HG03060 (cell line): ENCODE data around the gene DOCK1.

ENCODE experiments used
- ATAC-seq: cut with Tn5 transposase; IDR thresholded peaks from one replicate; pipeline ENCODE4 v1.9.1; 2021; ENCODE audit warnings: low read depth, moderate number of reproducible peaks; ENCODE audit not compliant: unreplicated experiment

DOCK1 gene

DNA sequence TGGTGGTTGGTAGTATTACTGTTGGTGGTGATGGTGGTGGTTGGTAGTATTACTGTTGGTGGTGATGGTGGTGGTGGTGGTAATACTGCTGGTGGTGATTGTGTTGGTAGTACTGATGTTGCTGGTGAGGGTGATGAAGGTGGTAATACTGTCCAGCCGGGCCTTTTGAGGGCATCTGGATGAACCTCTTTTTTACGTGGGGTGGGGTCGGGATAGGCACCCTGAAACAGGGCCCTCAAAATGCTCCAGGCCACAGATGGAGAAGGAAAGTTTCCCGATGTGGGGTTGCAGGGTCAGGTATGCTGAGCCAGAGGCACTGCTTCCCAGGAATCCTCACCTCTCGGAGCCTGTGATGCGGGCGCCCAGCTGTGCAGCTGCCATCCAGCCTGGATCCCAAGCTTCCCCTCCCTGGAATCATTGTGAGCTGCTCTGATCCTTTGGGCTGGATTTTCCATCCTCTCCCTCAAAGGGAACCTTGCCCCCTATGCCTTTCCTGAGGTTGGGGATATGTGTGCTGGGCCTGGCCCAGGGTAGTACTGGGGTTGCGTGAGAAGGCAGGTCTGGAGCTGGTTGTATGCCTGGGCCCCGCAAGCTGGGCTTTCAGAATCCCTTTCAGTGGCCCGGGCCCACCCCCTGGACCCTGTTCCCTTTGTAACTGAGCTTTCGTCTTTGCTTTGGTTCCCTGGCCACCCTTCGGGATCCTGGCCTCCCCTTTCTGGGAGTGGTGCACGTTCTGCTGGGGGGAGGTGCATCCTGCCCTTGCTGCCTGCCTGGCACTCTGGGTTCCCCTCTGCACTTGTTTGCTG is 43.3 kb downstream of the DOCK1 start:
- no peak for ATAC-seq

DNA sequence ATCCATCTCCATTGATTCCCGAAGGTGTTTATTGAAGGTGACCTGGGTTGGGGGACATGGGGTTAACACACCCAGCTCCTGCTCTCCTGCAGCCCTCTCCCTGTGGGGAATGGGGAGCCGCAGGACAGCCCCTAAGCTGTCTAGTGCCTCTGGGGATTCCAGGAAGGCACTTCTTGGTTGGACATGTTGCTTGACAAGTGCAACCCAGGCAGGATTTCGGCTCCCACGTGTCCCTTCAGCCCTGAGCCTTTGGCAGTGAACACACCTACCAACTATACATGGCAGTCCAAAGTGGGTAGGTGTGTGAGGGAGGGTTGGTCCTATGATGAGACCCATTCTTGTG is 43.9 kb downstream of the DOCK1 start:
- no peak for ATAC-seq

- ATAC-seq: no peak
Measured at GRCh38 chr10:126950401-126951105, 45.3 kb downstream of the DOCK1 start.

GRCh38 chr10:126953886-126954285 is 48.7 kb downstream of the DOCK1 start:
- ATAC-seq: no peak

GRCh38 chr10:126955396-126955795 is 50.2 kb downstream of the DOCK1 start:
- ATAC-seq: no peak

- ATAC-seq: no peak
Measured at GRCh38 chr10:126955934-126956711, 50.9 kb downstream of the DOCK1 start.

DNA sequence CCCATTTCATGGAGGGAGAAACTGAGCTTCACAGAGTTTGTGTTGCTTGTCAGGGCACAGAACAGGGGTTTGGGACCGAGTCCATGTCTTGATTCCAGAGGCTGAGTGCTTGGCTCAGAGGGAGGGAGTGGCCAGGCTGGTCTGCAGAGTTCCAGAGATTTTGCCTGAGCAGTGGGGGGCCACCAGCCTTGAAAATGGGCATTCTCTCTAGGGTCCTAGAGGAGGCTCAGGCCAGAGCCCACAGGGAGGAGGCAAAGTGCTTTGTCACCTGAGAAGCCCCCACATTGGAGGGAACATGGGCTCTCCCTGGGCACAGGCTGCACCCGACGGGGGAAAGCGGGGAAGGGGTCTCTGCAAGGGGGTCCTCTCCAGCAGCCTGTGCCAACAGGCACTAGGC is 51.5 kb downstream of the DOCK1 start:
- no peak for ATAC-seq

GRCh38 chr10:126957111-126957510 is 51.9 kb downstream of the DOCK1 start:
- no peak for ATAC-seq

GRCh38 chr10:126959431-126959830 is 54.2 kb downstream of the DOCK1 start:
- ATAC-seq: no peak

- ATAC-seq: no peak
Measured at GRCh38 chr10:126959906-126960685, 54.9 kb downstream of the DOCK1 start.

DNA sequence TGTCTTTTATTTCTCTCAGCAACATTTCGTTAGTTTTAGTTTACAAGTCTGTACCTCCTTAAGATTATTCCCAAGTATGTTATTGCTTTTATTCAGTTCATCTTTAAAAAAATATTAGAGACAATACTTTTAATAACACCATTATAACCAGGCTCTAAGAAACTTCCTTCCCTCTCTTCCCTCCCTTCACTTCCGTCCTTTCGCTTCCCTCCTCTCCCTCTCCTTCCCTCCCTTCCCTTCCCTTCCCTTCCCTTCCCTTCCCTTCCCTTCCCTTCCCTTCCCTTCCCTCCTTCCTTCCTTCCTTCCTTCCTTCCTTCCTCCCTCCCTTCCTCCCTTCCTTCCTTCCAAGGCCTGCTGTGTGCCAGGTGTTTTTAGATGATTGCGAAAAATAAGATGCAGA is 58.1 kb downstream of the DOCK1 start:
- ATAC-seq: no peak

DNA sequence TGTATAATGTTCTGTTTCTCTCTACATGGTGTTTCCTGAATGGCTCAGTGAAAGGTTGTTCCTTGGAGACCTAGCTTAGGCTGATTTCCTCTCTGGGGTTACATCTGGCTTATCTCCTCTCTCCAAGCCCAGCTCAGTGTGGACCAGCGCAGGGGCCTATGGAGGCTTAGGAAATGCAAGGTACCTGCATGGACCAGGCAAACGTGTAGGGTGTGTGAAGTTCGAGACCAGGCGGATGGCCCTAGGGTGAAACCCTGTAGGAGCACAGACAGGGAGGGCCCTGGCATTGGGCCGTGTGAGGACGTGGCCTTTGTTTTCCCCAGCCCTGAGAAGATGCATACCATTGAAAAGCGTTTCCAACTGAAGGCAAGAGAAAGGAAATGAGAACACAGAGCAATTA is 59.0 kb downstream of the DOCK1 start:
- ATAC-seq: no peak

DNA sequence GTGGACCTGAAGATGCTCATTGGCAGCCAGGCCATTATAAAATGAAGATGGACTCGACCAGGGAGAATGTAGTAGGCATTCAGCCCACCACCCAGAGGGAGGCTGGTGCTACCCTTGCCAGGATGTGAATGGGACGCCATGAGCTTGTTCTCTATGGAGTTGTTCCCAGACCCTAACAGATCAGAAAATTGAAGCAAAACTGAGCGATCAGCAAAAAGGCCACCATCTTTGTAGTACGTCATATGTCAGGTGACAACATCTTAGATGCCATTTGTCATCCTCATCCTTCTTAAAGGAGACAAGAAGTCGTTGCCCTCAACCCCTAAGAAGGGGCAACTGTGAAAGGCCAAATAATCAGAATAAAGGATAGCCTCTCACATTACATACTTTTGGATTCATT is 61.7 kb downstream of the DOCK1 start:
- no peak for ATAC-seq

- ATAC-seq: no peak
Measured at GRCh38 chr10:126969310-126969709, 64.1 kb downstream of the DOCK1 start.

- no peak for ATAC-seq
Measured at GRCh38 chr10:126972635-126973414, 67.6 kb downstream of the DOCK1 start.

GRCh38 chr10:126975221-126975620 is 70.0 kb downstream of the DOCK1 start:
- no peak for ATAC-seq

DNA sequence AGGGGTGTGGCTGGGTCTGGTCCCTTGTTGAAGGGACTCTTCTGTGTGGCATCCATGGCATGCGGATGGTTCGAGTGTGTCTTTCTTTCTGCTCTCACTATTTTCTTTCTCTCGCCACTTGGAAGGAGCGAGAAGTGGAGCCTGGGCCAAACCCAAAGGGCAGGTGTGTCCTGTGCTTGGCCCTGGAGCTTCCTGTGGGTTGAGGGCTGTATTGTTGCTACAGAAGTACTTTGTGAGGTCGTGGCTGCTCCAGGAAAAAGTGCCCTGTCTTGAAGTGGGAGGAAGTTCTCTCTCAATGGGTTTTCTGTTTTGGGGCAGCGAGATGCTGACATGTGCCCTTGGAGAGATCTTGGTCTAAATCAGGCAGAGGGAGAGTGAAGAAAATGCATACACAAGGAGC is 72.0 kb downstream of the DOCK1 start:
- ATAC-seq: no peak

DNA sequence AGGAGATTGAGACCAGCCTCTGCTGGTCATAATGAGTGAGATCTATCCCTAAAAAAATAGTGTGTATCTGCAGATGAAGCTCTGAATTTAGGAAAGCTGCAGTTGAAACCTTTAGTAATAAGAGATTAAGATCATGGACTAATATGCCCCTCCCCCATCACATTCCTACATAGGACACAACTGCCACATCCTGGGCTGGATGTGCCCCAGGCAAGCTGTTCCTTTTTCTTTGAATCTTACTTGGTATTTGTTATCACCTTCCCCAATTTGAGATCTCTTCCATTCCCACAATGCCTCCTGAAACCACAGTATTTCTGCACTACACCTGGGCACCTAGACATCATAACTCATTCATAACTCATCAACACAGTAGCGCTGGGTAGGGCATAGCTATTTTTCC is 74.1 kb downstream of the DOCK1 start:
- no peak for ATAC-seq

DNA sequence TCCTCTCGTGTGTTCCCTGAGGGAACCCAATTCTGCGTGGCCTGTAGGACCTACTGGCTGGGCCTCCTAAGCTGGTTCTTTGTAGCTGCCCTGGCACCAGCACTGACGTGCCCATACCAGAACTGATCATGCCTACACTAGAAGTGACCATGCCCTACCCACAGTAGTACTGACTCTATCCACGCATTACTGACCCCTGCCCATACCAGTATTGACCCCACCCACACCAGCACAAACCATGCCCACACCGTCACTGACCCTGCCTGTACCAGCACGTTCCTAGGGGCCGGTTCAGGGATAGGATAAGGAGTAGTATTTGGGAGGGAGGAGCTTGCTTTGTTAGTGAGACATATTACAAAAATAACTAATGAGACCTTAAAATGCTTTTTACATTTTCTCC is 88.0 kb downstream of the DOCK1 start:
- no peak for ATAC-seq
